ENCODE measurements around the gene DGKD.

DNA sequence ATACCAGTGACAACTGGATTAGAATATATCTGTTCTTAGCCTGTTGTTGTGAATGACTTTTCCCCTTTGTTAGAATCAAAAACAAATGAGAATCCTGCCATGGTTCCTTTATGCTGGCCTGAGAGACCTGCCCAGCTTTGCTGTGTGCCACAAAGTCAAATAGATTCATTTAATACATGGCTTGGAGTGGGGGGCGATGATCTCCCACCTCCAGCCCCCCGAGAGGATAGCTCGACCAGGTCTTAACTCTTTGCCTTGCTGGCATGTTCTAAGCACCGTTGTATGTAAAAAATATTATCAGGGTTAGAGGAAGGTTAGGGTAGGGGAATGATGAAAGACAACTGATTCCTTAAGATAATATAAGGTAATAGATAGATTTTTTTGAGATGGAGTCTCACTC, 22.2 kb upstream of the DGKD start:
- TF ChIP-seq, protein P1, sequence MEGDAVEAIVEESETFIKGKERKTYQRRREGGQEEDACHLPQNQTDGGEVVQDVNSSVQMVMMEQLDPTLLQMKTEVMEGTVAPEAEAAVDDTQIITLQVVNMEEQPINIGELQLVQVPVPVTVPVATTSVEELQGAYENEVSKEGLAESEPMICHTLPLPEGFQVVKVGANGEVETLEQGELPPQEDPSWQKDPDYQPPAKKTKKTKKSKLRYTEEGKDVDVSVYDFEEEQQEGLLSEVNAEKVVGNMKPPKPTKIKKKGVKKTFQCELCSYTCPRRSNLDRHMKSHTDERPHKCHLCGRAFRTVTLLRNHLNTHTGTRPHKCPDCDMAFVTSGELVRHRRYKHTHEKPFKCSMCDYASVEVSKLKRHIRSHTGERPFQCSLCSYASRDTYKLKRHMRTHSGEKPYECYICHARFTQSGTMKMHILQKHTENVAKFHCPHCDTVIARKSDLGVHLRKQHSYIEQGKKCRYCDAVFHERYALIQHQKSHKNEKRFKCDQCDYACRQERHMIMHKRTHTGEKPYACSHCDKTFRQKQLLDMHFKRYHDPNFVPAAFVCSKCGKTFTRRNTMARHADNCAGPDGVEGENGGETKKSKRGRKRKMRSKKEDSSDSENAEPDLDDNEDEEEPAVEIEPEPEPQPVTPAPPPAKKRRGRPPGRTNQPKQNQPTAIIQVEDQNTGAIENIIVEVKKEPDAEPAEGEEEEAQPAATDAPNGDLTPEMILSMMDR (IDR thresholded peaks at IDR 0.05; ENCODE audit: borderline replicate concordance, extremely low read depth, low read length, poor library complexity, severe bottlenecking): no peak
- no peak for TF ChIP-seq EZH2 (IDR thresholded peaks at IDR 0.05; ENCODE audit: borderline replicate concordance, low read depth, low read length, severe bottlenecking)
